GM18868 (cell line): ENCODE data around the gene CRYBG1.

Experiments
- ATAC-seq: cut with Tn5 transposase; IDR thresholded peaks from one replicate; pipeline ENCODE4 v1.9.1; 2021; ENCODE audit warnings: mild to moderate bottlenecking, moderate library complexity; ENCODE audit not compliant: unreplicated experiment

CRYBG1 gene

GRCh38 chr6:106360410-106360988, at the start of gene CRYBG1:
CRYBG1 (plus strand) TSS chr6:106360717; CDS start chr6:106360909, 192 bp downstream.
- ATAC-seq: peak; percentile 82

- no peak for ATAC-seq
Observed at GRCh38 chr6:106315765-106316374, 44.6 kb upstream of the CRYBG1 start.

GRCh38 chr6:106316375-106316766, 44.1 kb upstream of the CRYBG1 start:
- ATAC-seq: peak; percentile 67

GRCh38 chr6:106318061-106318460, 42.5 kb upstream of the CRYBG1 start:
- no peak for ATAC-seq

GRCh38 chr6:106318851-106319250, 41.7 kb upstream of the CRYBG1 start:
- ATAC-seq: no peak

- no peak for ATAC-seq
Observed at GRCh38 chr6:106321940-106322339, 38.6 kb upstream of the CRYBG1 start.

- no peak for ATAC-seq
Observed at GRCh38 chr6:106324726-106325335, 35.7 kb upstream of the CRYBG1 start.

- peak; percentile 97 for ATAC-seq
Observed at GRCh38 chr6:106325336-106326178, 35.0 kb upstream of the CRYBG1 start, which contains the start of gene ATG5. ATG5 (minus strand) TSS chr6:106325760; CDS start chr6:106316208, 9,552 bp downstream.

- no peak for ATAC-seq
Observed at GRCh38 chr6:106334646-106335448, 25.7 kb upstream of the CRYBG1 start.

GRCh38 chr6:106339334-106340029, 21.0 kb upstream of the CRYBG1 start:
- peak; percentile 65 for ATAC-seq

GRCh38 chr6:106347219-106347618, 13.3 kb upstream of the CRYBG1 start:
- no peak for ATAC-seq

- no peak for ATAC-seq
Observed at GRCh38 chr6:106356378-106356777, 4.1 kb upstream of the CRYBG1 start.

- no peak for ATAC-seq
Observed at GRCh38 chr6:106359959-106360409, 533 bp upstream of the CRYBG1 start.

GRCh38 chr6:106360989-106361430, 493 bp downstream of the CRYBG1 start:
- peak; percentile 28 for ATAC-seq

- ATAC-seq: no peak
Observed at GRCh38 chr6:106363401-106364138, 3.1 kb downstream of the CRYBG1 start.

- ATAC-seq: no peak
Observed at GRCh38 chr6:106369739-106370138, 9.2 kb downstream of the CRYBG1 start.

- no peak for ATAC-seq
Observed at GRCh38 chr6:106370639-106371038, 10.1 kb downstream of the CRYBG1 start.

- no peak for ATAC-seq
Observed at GRCh38 chr6:106372838-106373501, 12.5 kb downstream of the CRYBG1 start.
